ENCODE results near the gene HIF3A. TPM values are rescaled to one million over a fixed set of nuclear protein-coding genes. Genes with fewer than 3 reads are reported as not detected.
A peak's percentile ranks its signal among the peaks of the same experiment; 100 is the strongest.

The HIF3A gene
- total RNA-seq, 1 experiment from 2014 or later: 31.9 TPM

DNA sequence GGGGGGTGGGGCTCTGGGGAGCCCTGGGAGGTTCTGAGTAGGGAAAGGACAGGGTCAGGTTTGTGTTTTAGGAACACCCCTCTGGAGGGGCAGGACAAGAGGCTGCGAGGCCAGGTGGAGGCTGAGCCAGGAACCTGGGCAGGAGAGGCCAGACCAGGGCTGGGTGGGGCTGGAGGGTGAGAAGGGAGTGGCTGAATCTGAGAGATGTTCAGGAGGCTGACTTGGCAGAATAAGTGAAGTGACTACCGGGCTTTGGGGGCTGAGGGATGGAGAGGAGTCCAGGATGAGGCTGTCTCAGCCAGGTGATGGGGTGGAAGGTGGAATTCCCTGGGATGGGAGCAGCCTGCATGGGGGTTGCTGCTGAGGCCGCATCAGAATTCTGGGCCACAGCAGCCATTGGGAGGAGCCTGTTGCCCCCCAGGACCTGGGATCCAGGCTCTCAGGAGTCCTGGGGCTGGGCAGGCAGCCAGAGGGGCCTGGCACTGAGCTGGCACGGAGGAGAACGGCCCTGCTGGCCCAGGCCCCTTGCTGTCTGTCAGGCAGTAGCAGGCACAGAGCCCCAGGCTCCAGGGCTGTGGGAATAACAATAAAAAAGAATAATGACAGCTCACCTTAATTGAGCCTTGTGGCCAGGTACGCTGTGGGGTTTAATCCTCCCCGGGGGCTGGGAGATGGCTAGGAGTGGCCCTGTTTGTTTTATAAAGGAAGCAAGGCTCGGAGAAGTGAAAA lies 53.4 kb downstream of the HIF3A start:
- Histone ChIP-seq H3K27me3 (ENCODE audit: insufficient read depth, low read length) (no peaks in the 10 kb centered on the region), H3K9me3 (ENCODE audit: control insufficient read depth, low read depth, low read length) (no peaks in the 10 kb centered on the region), H2AFZ (ENCODE audit: low read length) (no peak overlapping the region), H3K4me1 (ENCODE audit: insufficient read depth, low read length) (peaks cover 3% of the 10 kb centered on the region; the same call in 1 of the 2 replicates), H3K14ac (ENCODE audit: insufficient read depth, low read length) (no peak overlapping the region), H3K23ac (ENCODE audit: insufficient read length, low read depth, low read length) (no peak overlapping the region), H4K5ac (ENCODE audit: insufficient read length, low read depth, low read length) (no peak overlapping the region), H3K27ac (ENCODE audit: insufficient read length, low read depth, low read length) (no peak overlapping the region), H3K79me1 (ENCODE audit: insufficient read depth, low read depth, low read length, poor library complexity, severe bottlenecking) (peaks cover 6% of the 10 kb centered on the region), H3T11ph (ENCODE audit: low read length) (no peak overlapping the region), H4K8ac (replicated peaks; ENCODE audit: insufficient read length, low read depth, low read length) (no peak overlapping the region), H3K23me2 (ENCODE audit: insufficient read length, low read depth, low read length, poor library complexity, severe bottlenecking) (peaks cover 11% of the 10 kb centered on the region), H2BK5ac (ENCODE audit: insufficient read length, low read length) (no peak overlapping the region), H2AK5ac (ENCODE audit: insufficient read length, low read length) (no peak overlapping the region), H3K4ac (ENCODE audit: low read depth, low read length) (no peak overlapping the region), H3K4me2 (ENCODE audit: insufficient read depth, insufficient read length, low read length) (no peak overlapping the region), H2BK20ac (ENCODE audit: low read depth, low read length, poor library complexity, severe bottlenecking) (no peak overlapping the region), H4K20me1 (ENCODE audit: control insufficient read depth, insufficient read depth, insufficient read length) (no peaks in the 10 kb centered on the region), H2BK15ac (ENCODE audit: low read depth, low read length) (no peak overlapping the region), H4K91ac (ENCODE audit: insufficient read length, low read depth, low read length) (no peak overlapping the region), H3K56ac (ENCODE audit: insufficient read length, low read depth, low read length) (no peak overlapping the region), H2BK12ac (ENCODE audit: insufficient read length, low read depth, low read length) (no peak overlapping the region), H3K18ac (ENCODE audit: insufficient read length, low read depth, low read length) (no peak overlapping the region), H2BK120ac (ENCODE audit: low read depth, low read length, poor library complexity, severe bottlenecking) (no peak overlapping the region), H3K79me2 (ENCODE audit: insufficient read depth, low read length) (peaks cover 19% of the 10 kb centered on the region; the same call in 1 of the 2 replicates), H3K9ac (ENCODE audit: extremely low read depth, insufficient read length, low read length) (no peak overlapping the region)
- no peak for DNase-seq
- no peak for TF ChIP-seq CTCF (conservative IDR thresholded peaks at IDR 0.05)
- Mint-ChIP-seq H3K9me3 (peaks cover 0 to 2% of the 10 kb centered on the region in 2 experiments; a peak in 2 of 5 replicates), H3K4me1 (peaks cover 37 to 47% of the 10 kb centered on the region in 2 experiments), H3K4me3 (peak overlapping the region; percentile 5 to 56; a peak in 2 of 5 replicates), H3K36me3 (ENCODE audit: insufficient read depth in 1 of 3, low read depth in 3 of 3) (peaks cover 20 to 47% (median 44%) of the 10 kb centered on the region in 3 experiments), H3K27me3 (ENCODE audit: low read depth) (no peaks in the 10 kb centered on the region), H3K27ac (peak overlapping the region; percentile 36 to 88 (median 77); a peak in 3 of 7 replicates)
- WGBS (ENCODE audit: extremely low coverage, insufficient read length, low lambda C conversion rate): no CpG with 5 or more reads among the region's 8 CpGs

All from H9 (cell line).